HG03025 (cell line): ENCODE data around the gene ADAM8.

Source experiments
- ATAC-seq: cut with Tn5 transposase; IDR thresholded peaks from one replicate; pipeline ENCODE4 v1.9.1; 2021; ENCODE audit warnings: mild to moderate bottlenecking, moderate library complexity; ENCODE audit not compliant: unreplicated experiment, low FRiP score

ADAM8 gene

GRCh38 chr10:133215586-133215985, 61.1 kb downstream of the ADAM8 start:
- no peak for ATAC-seq

- no peak for ATAC-seq
Observed at GRCh38 chr10:133214468-133215410, 61.9 kb downstream of the ADAM8 start.

GRCh38 chr10:133213641-133214467, 62.8 kb downstream of the ADAM8 start:
- no peak for ATAC-seq

- no peak for ATAC-seq
Observed at GRCh38 chr10:133212853-133213494, 63.7 kb downstream of the ADAM8 start.
